GM23338 (cell line): ENCODE measurements around the gene PLD6. TPM values are rescaled to one million over a fixed set of nuclear protein-coding genes. Genes with fewer than 3 reads are reported as not detected.

Experiments used
- ATAC-seq: fragments of 200-7000 bp; cut with Tn5 transposase; 3 replicates; pipeline ENCODE4 v1.9.1; 2020
- DNase-seq: peaks from one replicate; pipeline ENCODE4 v3.0.0-alpha.2; 2015; ENCODE audit warnings: low spot score
- H2AFZ ChIP-seq: fragments of 200-600 bp; sonication (generic); 2 replicates; pipeline ENCODE4 v1.8.0; 2016; ENCODE audit warnings: antibody characterized with exemption, mild to moderate bottlenecking, moderate library complexity
- H3F3A ChIP-seq: fragments of 200-600 bp; sonication (generic); replicated peaks from 2 replicates; pipeline ENCODE4 v1.8.0; 2017; ENCODE audit warnings: antibody characterized with exemption, mixed run types, low read depth
- H3K27ac ChIP-seq: fragments of 200-600 bp; sonication (generic); 2 replicates; pipeline ENCODE4 v1.6.1; 2016; ENCODE audit warnings: low read depth
- H3K27me3 ChIP-seq: fragments of 200-600 bp; sonication (generic); 2 replicates; pipeline ENCODE4 v1.8.0; 2016; ENCODE audit warnings: mild to moderate bottlenecking, mixed run types, moderate library complexity; ENCODE audit not compliant: insufficient read depth
- H3K36me3 ChIP-seq: fragments of 200-600 bp; sonication (generic); 2 replicates; pipeline ENCODE4 v1.8.0; 2016; ENCODE audit warnings: mild to moderate bottlenecking; ENCODE audit not compliant: insufficient read depth
- H3K4me1 ChIP-seq: fragments of 200-600 bp; sonication (generic); 2 replicates; pipeline ENCODE4 v1.8.0; 2016; ENCODE audit warnings: mild to moderate bottlenecking, moderate library complexity; ENCODE audit not compliant: insufficient read depth
- H3K4me2 ChIP-seq: fragments of 200-600 bp; sonication (generic); 2 replicates; pipeline ENCODE4 v1.7.1; 2017; ENCODE audit warnings: mixed run types
- H3K4me3 ChIP-seq: fragments of 200-600 bp; sonication (generic); 2 replicates; pipeline ENCODE4 v1.6.1; 2016; ENCODE audit warnings: mixed run types
- H3K79me2 ChIP-seq: fragments of 200-600 bp; sonication (generic); replicated peaks from 2 replicates; pipeline ENCODE4 v1.8.0; 2017; ENCODE audit warnings: mild to moderate bottlenecking; ENCODE audit not compliant: insufficient read depth
- H3K9me2 ChIP-seq: fragments of 200-600 bp; sonication (generic); 2 replicates; pipeline ENCODE4 v1.8.0; 2017; ENCODE audit not compliant: insufficient read depth
- H4K20me1 ChIP-seq: fragments of 200-600 bp; sonication (generic); replicated peaks from 2 replicates; pipeline ENCODE4 v1.8.0; 2017; ENCODE audit warnings: mild to moderate bottlenecking; ENCODE audit not compliant: insufficient read depth
- H3K27ac Mint-ChIP-seq: 2 replicates; pipeline ENCODE4 v1.8.0; 2020; ENCODE audit warnings: inconsistent platforms, mild to moderate bottlenecking, moderate library complexity, mixed read lengths
- H3K27me3 Mint-ChIP-seq: 3 replicates; pipeline ENCODE4 v1.8.0; 2022; ENCODE audit warnings: low read depth, mild to moderate bottlenecking, moderate library complexity, mixed read lengths, inconsistent platforms; ENCODE audit not compliant: insufficient read depth, poor library complexity
- H3K36me3 Mint-ChIP-seq: 3 replicates; pipeline ENCODE4 v1.8.0; 2021; ENCODE audit warnings: low read depth, mild to moderate bottlenecking, inconsistent platforms, moderate library complexity, mixed read lengths
- H3K4me1 Mint-ChIP-seq: 3 replicates; pipeline ENCODE4 v1.8.0; 2020; ENCODE audit warnings: mild to moderate bottlenecking, inconsistent platforms, mixed read lengths
- H3K4me3 Mint-ChIP-seq: 3 replicates; pipeline ENCODE4 v1.8.0; 2021; ENCODE audit warnings: moderate library complexity, mild to moderate bottlenecking, inconsistent platforms, mixed read lengths
- H3K9me3 Mint-ChIP-seq: 3 replicates; pipeline ENCODE4 v1.8.0; 2020; ENCODE audit warnings: moderate library complexity, mild to moderate bottlenecking, inconsistent platforms, mixed read lengths
- CREB1 ChIP-seq: fragments of 250-450 bp; sonication (Bioruptor Pico); IDR thresholded peaks from 2 replicates; pipeline ENCODE4 v1.5.0; 2020; ENCODE audit warnings: low read depth, mild to moderate bottlenecking, moderate library complexity
- EZH2 ChIP-seq: fragments of 200-600 bp; sonication (generic); IDR thresholded peaks from one replicate; pipeline ENCODE4 v1.8.0; 2017; ENCODE audit warnings: antibody characterized with exemption, mild to moderate bottlenecking, low read depth; ENCODE audit not compliant: unreplicated experiment
- JUNB ChIP-seq: IDR thresholded peaks from one replicate; pipeline ENCODE4 v1.6.1; 2016; ENCODE audit warnings: antibody characterized with exemption; ENCODE audit not compliant: unreplicated experiment
- NANOG ChIP-seq: IDR thresholded peaks from 2 replicates; pipeline ENCODE4 v1.6.1; 2016; ENCODE audit warnings: antibody characterized with exemption, borderline replicate concordance
- STAT1 ChIP-seq: IDR thresholded peaks from one replicate; pipeline ENCODE4 v1.6.1; 2016; ENCODE audit warnings: antibody characterized with exemption; ENCODE audit not compliant: unreplicated experiment
- polyA plus RNA-seq: library from polyadenylated mRNA; unstranded; fragments of >200 nt; fragmentation: Nextera tagmentation; extraction: Ambion mirVana; gene quantifications from 2 replicates; pipeline ENCODE4 v1.2.1, GENCODE V29; 2016
- total RNA-seq: library from RNA; depleted of rRNA; stranded (reverse); fragments of >200 nt; shearing (Covaris generic); gene quantifications from 2 replicates; pipeline ENCODE4 v1.2.3, GENCODE V29; 2014
- TF ChIP-seq, protein P1 (sequence below): fragments of 250-450 bp; sonication (Bioruptor Pico); IDR thresholded peaks from 2 replicates; pipeline ENCODE4 v1.5.0; 2020; ENCODE audit warnings: mild to moderate bottlenecking, moderate library complexity
- TF ChIP-seq, protein P2 (sequence below): IDR thresholded peaks from 2 replicates; pipeline ENCODE4 v1.6.1; 2016; ENCODE audit warnings: antibody characterized with exemption

Gene PLD6
- total and polyA plus RNA-seq, 2 experiments from 2014 or later: not detected

DNA sequence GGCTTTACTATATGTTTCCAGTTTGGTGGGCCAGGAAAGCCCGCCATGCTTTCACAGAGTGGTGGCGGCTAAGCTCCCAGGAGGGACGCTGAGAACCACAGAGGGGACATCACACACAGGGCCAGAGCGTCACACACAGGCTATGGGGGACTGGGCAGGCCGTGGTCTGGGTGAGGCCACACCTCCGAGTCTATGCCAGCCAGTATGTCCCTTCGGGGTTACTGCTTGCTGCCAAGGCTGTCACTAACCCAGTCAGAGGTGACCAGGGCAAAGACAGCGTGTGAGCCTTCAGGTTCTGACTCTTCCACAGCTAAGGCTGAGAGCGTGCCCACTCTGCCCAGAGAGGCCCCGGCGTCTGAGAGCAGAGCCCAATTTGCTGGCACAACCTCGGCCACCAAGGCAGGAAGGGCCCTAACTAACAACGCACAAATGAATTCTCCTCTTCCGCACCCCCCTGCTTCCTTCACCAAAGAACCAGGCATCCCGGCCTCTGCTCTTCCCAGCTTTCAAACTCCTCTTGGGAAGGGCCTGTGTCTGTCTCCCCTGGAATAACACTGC is 2.9 kb downstream of the PLD6 start:
- Histone ChIP-seq H3K27ac (no peak overlapping the region), H2AFZ (no peak overlapping the region), H3K4me1 (no peaks in the 10 kb centered on the region), H3K36me3 (no peaks in the 10 kb centered on the region), H3K79me2 (no peaks in the 10 kb centered on the region), H4K20me1 (no peaks in the 10 kb centered on the region), H3K4me2 (no peak overlapping the region), H3K27me3 (no peaks in the 10 kb centered on the region), H3K4me3 (no peak overlapping the region), H3K9me2 (no peaks in the 10 kb centered on the region), H3F3A (peaks cover 3% of the 10 kb centered on the region; the same call in 1 of the 2 replicates)
- H3K27ac Mint-ChIP-seq: no peak overlapping the region; the same call in 1 of the 2 replicates
- H3K9me3 Mint-ChIP-seq: no peaks in the 10 kb centered on the region
- H3K4me1 Mint-ChIP-seq: no peaks in the 10 kb centered on the region; the same call in 2 of the 3 replicates
- ATAC-seq (no peak), DNase-seq (no peak)
- H3K4me3 Mint-ChIP-seq: no peak overlapping the region
- peaks cover 18% of the 10 kb centered on the region for H3K27me3 Mint-ChIP-seq
- H3K36me3 Mint-ChIP-seq: no peaks in the 10 kb centered on the region
- TF ChIP-seq STAT1 (no peak), CREB1 (CRISPR knock-in tag) (no peak), JUNB (no peak), NANOG (no peak), EZH2 (no peak)
- TF ChIP-seq, protein P1, sequence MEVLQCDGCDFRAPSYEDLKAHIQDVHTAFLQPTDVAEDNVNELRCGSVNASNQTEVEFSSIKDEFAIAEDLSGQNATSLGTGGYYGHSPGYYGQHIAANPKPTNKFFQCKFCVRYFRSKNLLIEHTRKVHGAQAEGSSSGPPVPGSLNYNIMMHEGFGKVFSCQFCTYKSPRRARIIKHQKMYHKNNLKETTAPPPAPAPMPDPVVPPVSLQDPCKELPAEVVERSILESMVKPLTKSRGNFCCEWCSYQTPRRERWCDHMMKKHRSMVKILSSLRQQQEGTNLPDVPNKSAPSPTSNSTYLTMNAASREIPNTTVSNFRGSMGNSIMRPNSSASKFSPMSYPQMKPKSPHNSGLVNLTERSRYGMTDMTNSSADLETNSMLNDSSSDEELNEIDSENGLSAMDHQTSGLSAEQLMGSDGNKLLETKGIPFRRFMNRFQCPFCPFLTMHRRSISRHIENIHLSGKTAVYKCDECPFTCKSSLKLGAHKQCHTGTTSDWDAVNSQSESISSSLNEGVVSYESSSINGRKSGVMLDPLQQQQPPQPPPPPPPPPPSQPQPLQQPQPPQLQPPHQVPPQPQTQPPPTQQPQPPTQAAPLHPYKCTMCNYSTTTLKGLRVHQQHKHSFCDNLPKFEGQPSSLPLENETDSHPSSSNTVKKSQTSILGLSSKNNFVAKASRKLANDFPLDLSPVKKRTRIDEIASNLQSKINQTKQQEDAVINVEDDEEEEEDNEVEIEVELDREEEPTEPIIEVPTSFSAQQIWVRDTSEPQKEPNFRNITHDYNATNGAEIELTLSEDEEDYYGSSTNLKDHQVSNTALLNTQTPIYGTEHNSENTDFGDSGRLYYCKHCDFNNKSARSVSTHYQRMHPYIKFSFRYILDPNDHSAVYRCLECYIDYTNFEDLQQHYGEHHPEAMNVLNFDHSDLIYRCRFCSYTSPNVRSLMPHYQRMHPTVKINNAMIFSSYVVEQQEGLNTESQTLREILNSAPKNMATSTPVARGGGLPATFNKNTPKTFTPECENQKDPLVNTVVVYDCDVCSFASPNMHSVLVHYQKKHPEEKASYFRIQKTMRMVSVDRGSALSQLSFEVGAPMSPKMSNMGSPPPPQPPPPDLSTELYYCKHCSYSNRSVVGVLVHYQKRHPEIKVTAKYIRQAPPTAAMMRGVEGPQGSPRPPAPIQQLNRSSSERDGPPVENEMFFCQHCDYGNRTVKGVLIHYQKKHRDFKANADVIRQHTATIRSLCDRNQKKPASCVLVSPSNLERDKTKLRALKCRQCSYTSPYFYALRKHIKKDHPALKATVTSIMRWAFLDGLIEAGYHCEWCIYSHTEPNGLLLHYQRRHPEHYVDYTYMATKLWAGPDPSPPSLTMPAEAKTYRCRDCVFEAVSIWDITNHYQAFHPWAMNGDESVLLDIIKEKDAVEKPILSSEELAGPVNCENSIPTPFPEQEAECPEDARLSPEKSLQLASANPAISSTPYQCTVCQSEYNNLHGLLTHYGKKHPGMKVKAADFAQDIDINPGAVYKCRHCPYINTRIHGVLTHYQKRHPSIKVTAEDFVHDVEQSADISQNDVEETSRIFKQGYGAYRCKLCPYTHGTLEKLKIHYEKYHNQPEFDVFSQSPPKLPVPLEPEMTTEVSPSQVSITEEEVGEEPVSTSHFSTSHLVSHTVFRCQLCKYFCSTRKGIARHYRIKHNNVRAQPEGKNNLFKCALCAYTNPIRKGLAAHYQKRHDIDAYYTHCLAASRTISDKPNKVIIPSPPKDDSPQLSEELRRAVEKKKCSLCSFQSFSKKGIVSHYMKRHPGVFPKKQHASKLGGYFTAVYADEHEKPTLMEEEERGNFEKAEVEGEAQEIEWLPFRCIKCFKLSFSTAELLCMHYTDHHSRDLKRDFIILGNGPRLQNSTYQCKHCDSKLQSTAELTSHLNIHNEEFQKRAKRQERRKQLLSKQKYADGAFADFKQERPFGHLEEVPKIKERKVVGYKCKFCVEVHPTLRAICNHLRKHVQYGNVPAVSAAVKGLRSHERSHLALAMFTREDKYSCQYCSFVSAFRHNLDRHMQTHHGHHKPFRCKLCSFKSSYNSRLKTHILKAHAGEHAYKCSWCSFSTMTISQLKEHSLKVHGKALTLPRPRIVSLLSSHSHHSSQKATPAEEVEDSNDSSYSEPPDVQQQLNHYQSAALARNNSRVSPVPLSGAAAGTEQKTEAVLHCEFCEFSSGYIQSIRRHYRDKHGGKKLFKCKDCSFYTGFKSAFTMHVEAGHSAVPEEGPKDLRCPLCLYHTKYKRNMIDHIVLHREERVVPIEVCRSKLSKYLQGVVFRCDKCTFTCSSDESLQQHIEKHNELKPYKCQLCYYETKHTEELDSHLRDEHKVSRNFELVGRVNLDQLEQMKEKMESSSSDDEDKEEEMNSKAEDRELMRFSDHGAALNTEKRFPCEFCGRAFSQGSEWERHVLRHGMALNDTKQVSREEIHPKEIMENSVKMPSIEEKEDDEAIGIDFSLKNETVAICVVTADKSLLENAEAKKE: no peak
- TF ChIP-seq, protein P2, sequence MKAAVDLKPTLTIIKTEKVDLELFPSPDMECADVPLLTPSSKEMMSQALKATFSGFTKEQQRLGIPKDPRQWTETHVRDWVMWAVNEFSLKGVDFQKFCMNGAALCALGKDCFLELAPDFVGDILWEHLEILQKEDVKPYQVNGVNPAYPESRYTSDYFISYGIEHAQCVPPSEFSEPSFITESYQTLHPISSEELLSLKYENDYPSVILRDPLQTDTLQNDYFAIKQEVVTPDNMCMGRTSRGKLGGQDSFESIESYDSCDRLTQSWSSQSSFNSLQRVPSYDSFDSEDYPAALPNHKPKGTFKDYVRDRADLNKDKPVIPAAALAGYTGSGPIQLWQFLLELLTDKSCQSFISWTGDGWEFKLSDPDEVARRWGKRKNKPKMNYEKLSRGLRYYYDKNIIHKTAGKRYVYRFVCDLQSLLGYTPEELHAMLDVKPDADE: no peak
